Colonic mucosa (tissue), 4 donors: ENCODE measurements around the gene ADGRV1. TPM values are rescaled to one million over a fixed set of nuclear protein-coding genes. Genes with fewer than 3 reads are reported as not detected.

Source experiments
- DNase-seq: peaks from one replicate; pipeline ENCODE4 v3.0.0-alpha.2; 2020
- H3K27ac ChIP-seq: fragments of 200-600 bp; one replicate; pipeline ENCODE4 v1.8.0; 2021
- H3K27me3 ChIP-seq: fragments of 200-600 bp; one replicate; pipeline ENCODE4 v1.8.0; 2021
- H3K36me3 ChIP-seq: fragments of 200-600 bp; one replicate; pipeline ENCODE4 v1.8.0; 2021
- H3K4me1 ChIP-seq: fragments of 200-600 bp; one replicate; pipeline ENCODE4 v1.8.0; 2021; ENCODE audit warnings: mild to moderate bottlenecking
- H3K4me3 ChIP-seq: fragments of 200-600 bp; one replicate; pipeline ENCODE4 v1.8.0; 2021
- H3K9ac ChIP-seq, 2 donors: one replicate each; pipeline ENCODE4 v1.7.0; 2013; ENCODE audit warnings: control low read depth in 2 of 2, low read depth in 2 of 2, low read length in 2 of 2
- H3K9me3 ChIP-seq: fragments of 200-600 bp; one replicate; pipeline ENCODE4 v1.8.0; 2021
- CTCF ChIP-seq: fragments of 200-600 bp; IDR thresholded peaks from one replicate; pipeline ENCODE4 v1.8.0; 2022; ENCODE audit warnings: antibody characterized with exemption, mild to moderate bottlenecking
- intact Hi-C: fragments of 100-400 bp; cut with DNase I; formaldehyde crosslinking; loops from one replicate; pipeline ENCODE4 v1.14.1; 2022
- total RNA-seq, 2 donors: library from RNA; stranded (reverse); fragmentation: NEBNext Ultra II Directional in 1 of 2; extraction: Animal tissue kit (Norgen Biotek cat#: 25700) in 1 of 2; gene quantifications; one replicate each; pipeline ENCODE4 v1.2.1, GENCODE V29; 2021
- donor health status: healthy.
- donor health status: DM: no; HTN: no; CAD: no.
- donor health status: DM: no; HTN: no; CAD: no.

ADGRV1 gene
- total RNA-seq, 2 donors from 2014 or later: 5.1 to 12.9 TPM

DNA sequence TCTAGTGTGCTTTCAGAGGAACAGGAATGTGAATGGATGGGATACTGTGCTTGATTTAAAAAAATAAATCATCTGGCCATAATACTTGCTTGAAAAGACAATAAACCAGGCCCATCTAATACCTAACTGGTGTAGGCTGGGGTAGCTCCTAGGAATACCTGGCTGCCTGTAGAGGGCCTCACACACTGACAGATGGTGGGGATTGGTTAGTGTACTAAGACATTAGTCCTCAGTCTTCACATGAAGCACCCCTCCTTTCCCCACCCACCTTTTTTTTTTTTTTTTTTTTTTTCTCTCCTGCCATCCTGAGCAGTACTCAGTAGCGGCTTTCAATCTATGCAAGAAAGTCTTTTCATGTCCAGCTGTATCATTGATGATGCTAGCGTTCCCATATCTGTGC lies 130.5 kb downstream of the ADGRV1 start:
- no peaks in the 10 kb centered on the region for H3K4me1 ChIP-seq
- H3K4me3 ChIP-seq: no peak overlapping the region
- no peaks in the 10 kb centered on the region for H3K9me3 ChIP-seq
- no peak overlapping the region for H3K9ac ChIP-seq
- intact Hi-C loops: no loop called here
- no peaks in the 10 kb centered on the region for H3K36me3 ChIP-seq
- TF ChIP-seq CTCF: no peak
- no peaks in the 10 kb centered on the region for H3K27me3 ChIP-seq
- H3K27ac ChIP-seq: no peak overlapping the region
- no peak for DNase-seq

- Histone ChIP-seq H3K4me3 (no peak overlapping the region), H3K36me3 (no peaks in the 10 kb centered on the region), H3K4me1 (no peaks in the 10 kb centered on the region), H3K9ac (no peak overlapping the region), H3K9me3 (no peaks in the 10 kb centered on the region), H3K27ac (no peak overlapping the region), H3K27me3 (no peaks in the 10 kb centered on the region)
- intact Hi-C loops: no loop called here
- DNase-seq: no peak
- TF ChIP-seq CTCF: no peak
Observed at GRCh38 chr5:90690307-90690706, 131.7 kb downstream of the ADGRV1 start.

DNA sequence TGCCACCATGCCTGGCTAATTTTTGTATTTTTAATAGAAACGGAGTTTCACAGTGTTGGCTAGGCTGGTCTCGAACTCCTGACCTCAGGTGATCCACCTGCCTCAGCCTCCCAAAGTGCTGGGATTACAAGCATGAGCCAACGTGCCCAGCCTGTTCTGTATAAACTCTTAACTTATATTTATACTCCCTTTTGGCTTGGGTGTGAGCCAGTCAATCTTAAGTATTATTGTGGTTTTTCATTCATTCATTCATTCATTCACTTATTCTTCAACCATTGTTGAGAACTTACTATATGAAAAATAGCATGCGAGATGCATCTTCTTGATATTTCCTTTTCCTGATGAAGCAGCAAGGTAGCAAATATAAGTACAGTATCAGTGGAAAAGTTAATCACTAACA lies 132.9 kb downstream of the ADGRV1 start:
- no peak overlapping the region for H3K9ac ChIP-seq
- DNase-seq: no peak
- no peak for TF ChIP-seq CTCF
- no peaks in the 10 kb centered on the region for H3K27me3 ChIP-seq
- no peak overlapping the region for H3K27ac ChIP-seq
- H3K4me1 ChIP-seq: no peaks in the 10 kb centered on the region
- intact Hi-C loops: no loop called here
- no peaks in the 10 kb centered on the region for H3K36me3 ChIP-seq
- no peak overlapping the region for H3K4me3 ChIP-seq
- H3K9me3 ChIP-seq: no peaks in the 10 kb centered on the region

GRCh38 chr5:90696153-90696552 lies 137.6 kb downstream of the ADGRV1 start:
- Histone ChIP-seq H3K9me3 (no peaks in the 10 kb centered on the region), H3K27ac (no peak overlapping the region), H3K27me3 (no peaks in the 10 kb centered on the region), H3K9ac (no peak overlapping the region), H3K36me3 (no peaks in the 10 kb centered on the region), H3K4me1 (no peaks in the 10 kb centered on the region), H3K4me3 (no peak overlapping the region)
- DNase-seq: no peak
- intact Hi-C loops: no loop called here
- TF ChIP-seq CTCF: no peak

- H3K9me3 ChIP-seq: no peaks in the 10 kb centered on the region
- no peaks in the 10 kb centered on the region for H3K4me1 ChIP-seq
- no peak overlapping the region for H3K27ac ChIP-seq
- H3K36me3 ChIP-seq: no peaks in the 10 kb centered on the region
- no peak for DNase-seq
- intact Hi-C loops: no loop called here
- no peaks in the 10 kb centered on the region for H3K27me3 ChIP-seq
- no peak overlapping the region for H3K9ac ChIP-seq
- no peak overlapping the region for H3K4me3 ChIP-seq
- TF ChIP-seq CTCF: no peak
Observed at GRCh38 chr5:90700299-90700698, 141.7 kb downstream of the ADGRV1 start.

DNA sequence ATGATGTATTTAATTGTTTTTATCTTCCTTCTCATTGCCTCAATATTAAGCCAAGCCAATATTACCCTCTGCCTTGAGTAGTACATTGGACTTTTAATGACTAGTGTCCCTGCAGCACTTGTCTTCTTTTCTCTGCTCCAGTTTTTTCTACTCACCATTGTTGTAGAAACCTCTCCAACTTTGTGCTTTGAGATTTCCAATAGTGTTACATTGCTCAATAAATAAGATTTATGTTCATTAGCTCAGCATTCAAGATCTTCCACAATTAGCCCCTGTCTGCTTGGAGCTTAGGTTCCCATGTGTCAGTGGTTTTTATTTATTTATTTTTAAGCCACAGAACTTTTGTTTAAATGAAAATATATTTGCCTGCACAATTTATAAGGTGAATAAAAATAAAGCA lies 145.3 kb downstream of the ADGRV1 start:
- Histone ChIP-seq H3K9me3 (no peaks in the 10 kb centered on the region), H3K4me1 (no peaks in the 10 kb centered on the region), H3K4me3 (no peak overlapping the region), H3K36me3 (no peaks in the 10 kb centered on the region), H3K27ac (no peak overlapping the region), H3K27me3 (no peaks in the 10 kb centered on the region), H3K9ac (no peak overlapping the region)
- no peak for DNase-seq
- intact Hi-C loops: no loop called here
- TF ChIP-seq CTCF: no peak
